ENCODE results near the gene NELL2.

NELL2 gene

GRCh38 chr12:44628180-44628579 lies 247.9 kb downstream of the NELL2 start:
- H3K4me3 Mint-ChIP-seq = no peak overlapping the region
- no peaks in the 10 kb centered on the region for H3K4me1 Mint-ChIP-seq
- no peak for ATAC-seq (ENCODE audit: low read depth)
- H3K36me3 Mint-ChIP-seq = no peaks in the 10 kb centered on the region
- no peak for DNase-seq (ENCODE audit: low spot score in 2 of 2)
- H3K9me3 Mint-ChIP-seq = no peaks in the 10 kb centered on the region
- H3K27ac Mint-ChIP-seq = no peak overlapping the region
- peaks cover 2% of the 10 kb centered on the region for H3K27me3 Mint-ChIP-seq

- no peaks in the 10 kb centered on the region for H3K4me1 Mint-ChIP-seq
- no peaks in the 10 kb centered on the region for H3K9me3 Mint-ChIP-seq
- H3K4me3 Mint-ChIP-seq = no peak overlapping the region
- H3K27ac Mint-ChIP-seq = no peak overlapping the region
- no peak for DNase-seq (ENCODE audit: low spot score in 2 of 2)
- H3K36me3 Mint-ChIP-seq = no peaks in the 10 kb centered on the region
- ATAC-seq (ENCODE audit: low read depth) = no peak
- peaks cover 2% of the 10 kb centered on the region for H3K27me3 Mint-ChIP-seq
Measured at GRCh38 chr12:44627387-44628166, 248.5 kb downstream of the NELL2 start.

GRCh38 chr12:44626883-44627282 lies 249.2 kb downstream of the NELL2 start:
- Mint-ChIP-seq H3K9me3 (no peaks in the 10 kb centered on the region), H3K27ac (no peak overlapping the region), H3K27me3 (peaks cover 2% of the 10 kb centered on the region), H3K4me1 (no peaks in the 10 kb centered on the region), H3K36me3 (no peaks in the 10 kb centered on the region), H3K4me3 (no peak overlapping the region)
- no peak for ATAC-seq (ENCODE audit: low read depth)
- DNase-seq (ENCODE audit: low spot score in 2 of 2) = no peak

- Mint-ChIP-seq H3K36me3 (no peaks in the 10 kb centered on the region), H3K9me3 (no peaks in the 10 kb centered on the region), H3K27ac (no peak overlapping the region), H3K27me3 (no peaks in the 10 kb centered on the region), H3K4me3 (no peak overlapping the region), H3K4me1 (no peaks in the 10 kb centered on the region)
- ATAC-seq (ENCODE audit: low read depth) (no peak), DNase-seq (ENCODE audit: low spot score in 2 of 2) (no peak)
Measured at GRCh38 chr12:44618946-44619345, 257.2 kb downstream of the NELL2 start.

GRCh38 chr12:44616402-44616801 lies 259.7 kb downstream of the NELL2 start:
- DNase-seq (ENCODE audit: low spot score in 2 of 2) = no peak
- no peak for ATAC-seq (ENCODE audit: low read depth)
- Mint-ChIP-seq H3K36me3 (no peaks in the 10 kb centered on the region), H3K27me3 (no peaks in the 10 kb centered on the region), H3K27ac (no peak overlapping the region), H3K4me3 (no peak overlapping the region), H3K4me1 (no peaks in the 10 kb centered on the region), H3K9me3 (no peaks in the 10 kb centered on the region)

- Mint-ChIP-seq H3K27ac (no peak overlapping the region), H3K9me3 (no peaks in the 10 kb centered on the region), H3K36me3 (no peaks in the 10 kb centered on the region), H3K4me3 (no peak overlapping the region), H3K4me1 (no peaks in the 10 kb centered on the region), H3K27me3 (no peaks in the 10 kb centered on the region)
- DNase-seq (ENCODE audit: low spot score in 2 of 2) = no peak
- ATAC-seq (ENCODE audit: low read depth) = no peak
Measured at GRCh38 chr12:44611538-44611937, 264.6 kb downstream of the NELL2 start.

GRCh38 chr12:44603701-44604100 lies 272.4 kb downstream of the NELL2 start:
- no peak overlapping the region for H3K27ac Mint-ChIP-seq
- H3K9me3 Mint-ChIP-seq = no peaks in the 10 kb centered on the region

GRCh38 chr12:44592626-44593025 lies 283.5 kb downstream of the NELL2 start:
- DNase-seq (ENCODE audit: low spot score in 2 of 2) (no peak), ATAC-seq (ENCODE audit: low read depth) (no peak)
- Mint-ChIP-seq H3K9me3 (peaks cover 4% of the 10 kb centered on the region), H3K36me3 (no peaks in the 10 kb centered on the region), H3K27me3 (no peaks in the 10 kb centered on the region), H3K4me1 (no peaks in the 10 kb centered on the region), H3K4me3 (no peak overlapping the region), H3K27ac (no peak overlapping the region)

More at GRCh38 chr12:44603701-44604100, 272.4 kb downstream of the NELL2 start:
- no peaks in the 10 kb centered on the region for H3K4me1 Mint-ChIP-seq
- H3K27me3 Mint-ChIP-seq = peaks cover 3% of the 10 kb centered on the region
- H3K36me3 Mint-ChIP-seq = no peaks in the 10 kb centered on the region
- DNase-seq (ENCODE audit: low spot score in 2 of 2) = no peak
- no peak overlapping the region for H3K4me3 Mint-ChIP-seq
- no peak for ATAC-seq (ENCODE audit: low read depth)

- Mint-ChIP-seq H3K4me1 (no peaks in the 10 kb centered on the region), H3K4me3 (no peak overlapping the region)
Measured at GRCh38 chr12:44589697-44590096, 286.4 kb downstream of the NELL2 start.

GRCh38 chr12:44588651-44589050 lies 287.5 kb downstream of the NELL2 start:
- Mint-ChIP-seq H3K27me3 (no peaks in the 10 kb centered on the region), H3K27ac (no peak overlapping the region), H3K36me3 (no peaks in the 10 kb centered on the region), H3K4me3 (no peak overlapping the region), H3K9me3 (peaks cover 4% of the 10 kb centered on the region), H3K4me1 (no peaks in the 10 kb centered on the region)
- ATAC-seq (ENCODE audit: low read depth) (no peak), DNase-seq (ENCODE audit: low spot score in 2 of 2) (no peak)

More at GRCh38 chr12:44589697-44590096, 286.4 kb downstream of the NELL2 start:
- ATAC-seq (ENCODE audit: low read depth) (no peak), DNase-seq (ENCODE audit: low spot score in 2 of 2) (no peak)
- peaks cover 4% of the 10 kb centered on the region for H3K9me3 Mint-ChIP-seq
- H3K36me3 Mint-ChIP-seq = no peaks in the 10 kb centered on the region
- no peak overlapping the region for H3K27ac Mint-ChIP-seq
- H3K27me3 Mint-ChIP-seq = no peaks in the 10 kb centered on the region

- ATAC-seq (ENCODE audit: low read depth) (no peak), DNase-seq (ENCODE audit: low spot score in 2 of 2) (no peak)
- H3K9me3 Mint-ChIP-seq = no peaks in the 10 kb centered on the region
- no peak overlapping the region for H3K27ac Mint-ChIP-seq
- H3K4me3 Mint-ChIP-seq = no peak overlapping the region
- H3K4me1 Mint-ChIP-seq = no peaks in the 10 kb centered on the region
- no peaks in the 10 kb centered on the region for H3K36me3 Mint-ChIP-seq
- peaks cover 2% of the 10 kb centered on the region for H3K27me3 Mint-ChIP-seq
Measured at GRCh38 chr12:44584625-44585024, 291.5 kb downstream of the NELL2 start.

GRCh38 chr12:44582521-44582920 lies 293.6 kb downstream of the NELL2 start:
- no peak for DNase-seq (ENCODE audit: low spot score in 2 of 2)
- no peak overlapping the region for H3K4me3 Mint-ChIP-seq
- no peak overlapping the region for H3K27ac Mint-ChIP-seq
- no peaks in the 10 kb centered on the region for H3K4me1 Mint-ChIP-seq
- peaks cover 2% of the 10 kb centered on the region for H3K27me3 Mint-ChIP-seq
- H3K36me3 Mint-ChIP-seq = no peaks in the 10 kb centered on the region
- H3K9me3 Mint-ChIP-seq = no peaks in the 10 kb centered on the region
- no peak for ATAC-seq (ENCODE audit: low read depth)

- no peaks in the 10 kb centered on the region for H3K4me1 Mint-ChIP-seq
- DNase-seq (ENCODE audit: low spot score in 2 of 2) = no peak
- no peak for ATAC-seq (ENCODE audit: low read depth)
- no peak overlapping the region for H3K4me3 Mint-ChIP-seq
- no peaks in the 10 kb centered on the region for H3K9me3 Mint-ChIP-seq
- H3K27ac Mint-ChIP-seq = no peak overlapping the region
- no peaks in the 10 kb centered on the region for H3K36me3 Mint-ChIP-seq
- H3K27me3 Mint-ChIP-seq = peaks cover 2% of the 10 kb centered on the region
Measured at GRCh38 chr12:44581642-44582242, 294.4 kb downstream of the NELL2 start.

- no peak for DNase-seq (ENCODE audit: low spot score in 2 of 2)
- ATAC-seq (ENCODE audit: low read depth) = no peak
- Mint-ChIP-seq H3K36me3 (no peaks in the 10 kb centered on the region), H3K4me3 (no peak overlapping the region), H3K27me3 (no peaks in the 10 kb centered on the region), H3K9me3 (no peaks in the 10 kb centered on the region), H3K4me1 (no peaks in the 10 kb centered on the region), H3K27ac (no peak overlapping the region)
Measured at GRCh38 chr12:44574586-44574985, 301.5 kb downstream of the NELL2 start.

- Mint-ChIP-seq H3K27me3 (no peaks in the 10 kb centered on the region), H3K27ac (no peak overlapping the region), H3K4me1 (no peaks in the 10 kb centered on the region), H3K36me3 (no peaks in the 10 kb centered on the region), H3K9me3 (no peaks in the 10 kb centered on the region), H3K4me3 (no peak overlapping the region)
- DNase-seq (ENCODE audit: low spot score in 2 of 2) = no peak
- ATAC-seq (ENCODE audit: low read depth) = no peak
Measured at GRCh38 chr12:44573723-44574122, 302.4 kb downstream of the NELL2 start.

All from memory B cell (primary cell).